Chondrocyte (in vitro differentiated cells): ENCODE results near the gene PSKH1. TPM values are rescaled to one million over a fixed set of nuclear protein-coding genes. Genes with fewer than 3 reads are reported as not detected.

Experiments
- DNase-seq: peaks from one replicate; pipeline ENCODE4 v3.0.0; 2021; ENCODE audit warnings: mixed read lengths, low spot score
- H3K27ac Mint-ChIP-seq: one replicate; pipeline ENCODE4 v1.8.0; 2021; ENCODE audit warnings: mild to moderate bottlenecking, moderate library complexity, mixed read lengths; ENCODE audit not compliant: unreplicated experiment
- H3K27me3 Mint-ChIP-seq: 2 replicates; pipeline ENCODE4 v1.8.0; 2021; ENCODE audit warnings: low read depth, mixed read lengths
- H3K36me3 Mint-ChIP-seq: 2 replicates; pipeline ENCODE4 v1.8.0; 2021; ENCODE audit warnings: low read depth, mixed read lengths
- H3K4me1 Mint-ChIP-seq: 2 replicates; pipeline ENCODE4 v1.8.0; 2021; ENCODE audit warnings: low read depth, mild to moderate bottlenecking, mixed read lengths
- H3K4me3 Mint-ChIP-seq: one replicate; pipeline ENCODE4 v1.8.0; 2021; ENCODE audit warnings: mild to moderate bottlenecking, moderate library complexity, mixed read lengths; ENCODE audit not compliant: unreplicated experiment
- H3K9me3 Mint-ChIP-seq: 2 replicates; pipeline ENCODE4 v1.8.0; 2021; ENCODE audit warnings: low read depth, mixed read lengths
- total RNA-seq: library from RNA; stranded (reverse); gene quantifications from 3 replicates; pipeline ENCODE4 v1.2.1, GENCODE V29; 2021
- TF ChIP-seq, protein P1 (sequence below): fragments of 200-600 bp; sonication (generic); IDR thresholded peaks from 2 replicates; pipeline ENCODE4 v1.5.0; 2021; ENCODE audit warnings: antibody characterized with exemption, mild to moderate bottlenecking, moderate library complexity

Gene PSKH1
- total RNA-seq, 1 donor from 2014 or later = 35.9 TPM

DNA sequence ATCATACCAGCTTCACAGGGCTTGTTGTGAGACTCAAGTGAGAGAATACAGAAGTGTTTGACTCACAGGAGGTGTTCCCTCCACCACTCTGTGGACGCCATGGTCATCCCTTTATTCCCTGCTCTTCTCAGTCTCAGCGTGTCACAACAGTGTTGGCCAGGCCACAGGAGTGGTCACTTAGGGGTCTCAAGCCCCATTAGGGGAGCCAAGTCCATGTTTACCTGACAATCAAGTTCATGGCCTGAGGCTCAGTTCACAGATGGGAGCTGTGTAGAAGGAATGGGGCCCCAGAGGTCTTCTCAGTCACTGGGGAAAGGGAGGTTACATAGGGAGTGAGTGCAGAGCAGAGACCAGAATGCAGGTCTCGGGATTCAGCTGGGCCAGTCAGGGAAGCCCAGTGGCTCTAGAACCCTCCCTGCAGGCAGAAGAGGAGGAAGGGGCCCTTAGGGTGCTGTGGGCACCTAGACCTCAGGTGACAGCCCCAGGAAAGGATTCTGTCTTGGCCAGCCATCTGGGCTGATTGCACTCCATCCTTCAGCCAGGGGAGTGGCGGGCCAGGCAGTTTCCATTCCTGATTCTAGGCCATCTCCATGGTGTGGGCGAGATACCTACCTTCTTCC lies 36.0 kb upstream of the PSKH1 start:
- Mint-ChIP-seq H3K9me3 (no peaks in the 10 kb centered on the region), H3K27ac (peak overlapping the region; percentile 83), H3K27me3 (no peaks in the 10 kb centered on the region), H3K4me3 (no peak overlapping the region), H3K4me1 (peaks cover 57% of the 10 kb centered on the region), H3K36me3 (peaks cover 4% of the 10 kb centered on the region)
- DNase-seq = no peak
- TF ChIP-seq, protein P1, sequence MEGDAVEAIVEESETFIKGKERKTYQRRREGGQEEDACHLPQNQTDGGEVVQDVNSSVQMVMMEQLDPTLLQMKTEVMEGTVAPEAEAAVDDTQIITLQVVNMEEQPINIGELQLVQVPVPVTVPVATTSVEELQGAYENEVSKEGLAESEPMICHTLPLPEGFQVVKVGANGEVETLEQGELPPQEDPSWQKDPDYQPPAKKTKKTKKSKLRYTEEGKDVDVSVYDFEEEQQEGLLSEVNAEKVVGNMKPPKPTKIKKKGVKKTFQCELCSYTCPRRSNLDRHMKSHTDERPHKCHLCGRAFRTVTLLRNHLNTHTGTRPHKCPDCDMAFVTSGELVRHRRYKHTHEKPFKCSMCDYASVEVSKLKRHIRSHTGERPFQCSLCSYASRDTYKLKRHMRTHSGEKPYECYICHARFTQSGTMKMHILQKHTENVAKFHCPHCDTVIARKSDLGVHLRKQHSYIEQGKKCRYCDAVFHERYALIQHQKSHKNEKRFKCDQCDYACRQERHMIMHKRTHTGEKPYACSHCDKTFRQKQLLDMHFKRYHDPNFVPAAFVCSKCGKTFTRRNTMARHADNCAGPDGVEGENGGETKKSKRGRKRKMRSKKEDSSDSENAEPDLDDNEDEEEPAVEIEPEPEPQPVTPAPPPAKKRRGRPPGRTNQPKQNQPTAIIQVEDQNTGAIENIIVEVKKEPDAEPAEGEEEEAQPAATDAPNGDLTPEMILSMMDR = no peak

DNA sequence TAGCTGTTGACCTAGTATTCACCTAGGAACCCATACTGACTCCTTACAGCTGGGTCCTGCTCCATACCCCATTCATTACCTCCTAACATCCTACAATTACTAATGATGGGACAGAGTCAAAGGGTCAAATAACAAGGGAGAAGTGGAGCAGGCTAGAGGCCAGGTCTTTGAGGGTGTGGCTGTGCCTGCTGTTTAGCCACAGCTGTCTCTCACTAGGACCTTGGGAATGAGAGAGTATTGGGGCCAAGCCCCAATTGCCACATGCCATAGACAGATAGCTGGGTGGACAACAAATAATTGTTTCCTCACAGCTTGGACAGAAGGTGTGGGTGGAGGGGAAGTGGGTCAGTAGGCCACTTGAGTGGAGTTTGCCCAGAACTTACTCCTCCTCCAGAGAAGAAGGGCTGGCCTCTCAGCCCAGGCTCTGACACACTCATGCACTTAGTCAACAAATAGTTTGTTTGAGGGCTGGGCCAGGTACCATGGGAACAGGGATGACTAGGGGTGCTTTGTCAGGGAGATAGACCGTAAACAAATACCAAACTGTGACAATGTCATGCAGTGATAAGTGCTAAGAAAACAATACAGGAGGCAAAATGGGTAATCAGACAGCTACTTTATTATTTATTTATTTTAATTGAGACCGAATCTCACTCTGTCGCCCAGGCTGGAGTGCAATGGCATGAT lies 35.4 kb upstream of the PSKH1 start:
- Mint-ChIP-seq H3K27me3 (no peaks in the 10 kb centered on the region), H3K9me3 (no peaks in the 10 kb centered on the region), H3K4me1 (peaks cover 63% of the 10 kb centered on the region), H3K4me3 (peak overlapping the region; percentile 13), H3K27ac (peak overlapping the region; percentile 83), H3K36me3 (peaks cover 4% of the 10 kb centered on the region)
- TF ChIP-seq, protein P1 = no peak
- DNase-seq = no peak

DNA sequence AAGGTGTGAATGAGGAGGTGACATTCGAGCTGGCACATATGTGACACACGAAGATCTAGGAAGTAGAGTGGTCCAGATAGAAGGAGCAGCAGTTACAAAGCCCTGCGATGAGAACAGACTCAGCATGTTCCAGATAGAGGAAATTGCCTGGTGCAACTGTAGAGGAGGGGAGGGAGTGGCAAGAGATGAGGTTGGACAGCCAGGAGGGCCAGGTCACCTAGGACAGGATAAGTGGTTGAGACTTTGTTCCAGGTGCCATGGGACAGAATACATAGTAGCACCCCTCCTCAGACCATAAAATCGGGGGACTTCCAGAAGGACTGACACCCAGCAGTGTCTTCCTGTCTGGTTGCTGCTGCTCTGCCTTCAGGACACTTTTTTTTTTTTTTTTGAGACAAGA lies 34.6 kb upstream of the PSKH1 start:
- Mint-ChIP-seq H3K36me3 (peaks cover 4% of the 10 kb centered on the region), H3K9me3 (no peaks in the 10 kb centered on the region), H3K4me3 (no peak overlapping the region), H3K27me3 (no peaks in the 10 kb centered on the region), H3K27ac (peak overlapping the region; percentile 83), H3K4me1 (peaks cover 71% of the 10 kb centered on the region)
- TF ChIP-seq, protein P1 = no peak
- no peak for DNase-seq

DNA sequence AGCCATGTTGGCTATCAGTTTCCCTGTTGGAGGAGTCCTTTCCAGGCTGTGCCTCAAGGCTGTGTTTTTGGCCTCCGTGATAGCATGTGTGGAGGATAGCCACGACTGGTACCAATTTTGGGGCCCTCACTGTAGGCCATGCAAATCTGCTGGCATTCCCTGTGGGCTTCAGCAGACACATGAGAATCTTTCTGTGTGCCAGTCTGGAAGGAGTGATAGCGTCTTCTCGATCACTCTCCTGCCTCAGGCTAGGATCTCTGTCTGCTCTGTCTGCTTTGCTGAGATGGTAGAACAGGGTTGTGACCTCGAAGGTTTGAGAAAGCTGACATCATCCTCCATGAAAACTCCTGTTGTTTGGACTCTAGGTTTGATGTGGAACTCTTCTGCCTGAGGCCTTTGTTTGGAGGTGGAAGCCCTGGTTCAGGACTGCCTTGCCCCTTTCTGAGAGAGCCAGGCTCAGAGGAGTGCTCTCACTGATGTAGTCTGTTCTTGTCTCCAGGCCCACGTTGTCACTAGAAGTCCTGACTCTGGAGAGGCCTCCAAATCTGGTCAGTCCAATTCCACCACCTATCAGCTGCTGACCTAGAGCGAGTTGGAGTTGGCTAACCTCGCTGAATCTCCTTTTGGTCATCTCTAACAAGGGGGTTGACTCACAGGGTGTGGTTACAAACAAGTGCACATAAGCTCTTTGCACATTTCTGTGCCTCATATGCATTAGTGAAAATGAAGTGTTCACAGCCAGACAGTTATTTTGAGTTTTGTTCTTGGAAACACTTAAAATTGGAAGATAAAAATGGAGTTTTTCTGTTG lies 32.3 kb upstream of the PSKH1 start:
- Mint-ChIP-seq H3K4me3 (no peak overlapping the region), H3K9me3 (no peaks in the 10 kb centered on the region), H3K27me3 (no peaks in the 10 kb centered on the region), H3K36me3 (peaks cover 8% of the 10 kb centered on the region), H3K4me1 (peaks cover 65% of the 10 kb centered on the region), H3K27ac (peak overlapping the region; percentile 74)
- TF ChIP-seq, protein P1 = no peak
- no peak for DNase-seq

DNA sequence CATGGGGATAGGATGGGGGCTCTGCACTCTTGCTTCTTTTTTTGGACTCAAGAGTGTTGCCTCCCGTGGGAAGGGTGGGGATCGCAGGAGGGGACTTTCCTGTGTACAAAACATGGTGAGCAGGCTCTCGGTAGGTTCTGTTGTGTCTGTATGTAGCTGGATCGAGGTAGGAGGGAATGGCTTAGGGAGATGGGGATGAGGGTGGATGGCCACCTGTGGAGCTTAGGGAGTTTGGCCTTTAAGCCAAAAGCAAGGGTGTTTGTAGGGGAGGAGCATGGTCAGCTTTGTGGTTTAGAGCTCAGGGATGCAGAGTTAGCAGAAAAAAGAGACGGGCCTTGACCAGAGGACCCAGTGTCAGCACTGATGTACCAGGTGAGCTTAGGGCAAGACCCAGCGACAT lies 31.2 kb upstream of the PSKH1 start:
- Mint-ChIP-seq H3K27ac (peak overlapping the region; percentile 93), H3K36me3 (peaks cover 8% of the 10 kb centered on the region), H3K9me3 (no peaks in the 10 kb centered on the region), H3K27me3 (no peaks in the 10 kb centered on the region), H3K4me1 (peaks cover 59% of the 10 kb centered on the region), H3K4me3 (no peak overlapping the region)
- DNase-seq = no peak
- TF ChIP-seq, protein P1 = no peak
